Rectal smooth muscle tissue (tissue), 1 donor: ENCODE results near the gene TPSAB1.
"Not testable (repeated sequence)": the region's sequence is repeated elsewhere in the genome, so short reads cannot be mapped to it uniquely, and the experiment has no call there.

ENCODE experiments used
- H3K27ac ChIP-seq: one replicate; pipeline ENCODE4 v1.7.0; 2013; ENCODE audit warnings: low read depth, low read length, inconsistent platforms
- H3K27me3 ChIP-seq: one replicate; pipeline ENCODE4 v1.7.0; 2013; ENCODE audit warnings: low read length; ENCODE audit not compliant: control insufficient read depth, insufficient read depth
- H3K36me3 ChIP-seq: one replicate; pipeline ENCODE4 v1.7.0; 2013; ENCODE audit warnings: low read length; ENCODE audit not compliant: control insufficient read depth, insufficient read depth
- H3K4me1 ChIP-seq: one replicate; pipeline ENCODE4 v1.7.0; 2013; ENCODE audit warnings: low read length; ENCODE audit not compliant: control insufficient read depth, insufficient read depth
- H3K4me3 ChIP-seq: one replicate; pipeline ENCODE4 v1.7.0; 2013; ENCODE audit warnings: low read length
- H3K9ac ChIP-seq: one replicate; pipeline ENCODE4 v1.7.0; 2013; ENCODE audit warnings: low read length

TPSAB1 gene

DNA sequence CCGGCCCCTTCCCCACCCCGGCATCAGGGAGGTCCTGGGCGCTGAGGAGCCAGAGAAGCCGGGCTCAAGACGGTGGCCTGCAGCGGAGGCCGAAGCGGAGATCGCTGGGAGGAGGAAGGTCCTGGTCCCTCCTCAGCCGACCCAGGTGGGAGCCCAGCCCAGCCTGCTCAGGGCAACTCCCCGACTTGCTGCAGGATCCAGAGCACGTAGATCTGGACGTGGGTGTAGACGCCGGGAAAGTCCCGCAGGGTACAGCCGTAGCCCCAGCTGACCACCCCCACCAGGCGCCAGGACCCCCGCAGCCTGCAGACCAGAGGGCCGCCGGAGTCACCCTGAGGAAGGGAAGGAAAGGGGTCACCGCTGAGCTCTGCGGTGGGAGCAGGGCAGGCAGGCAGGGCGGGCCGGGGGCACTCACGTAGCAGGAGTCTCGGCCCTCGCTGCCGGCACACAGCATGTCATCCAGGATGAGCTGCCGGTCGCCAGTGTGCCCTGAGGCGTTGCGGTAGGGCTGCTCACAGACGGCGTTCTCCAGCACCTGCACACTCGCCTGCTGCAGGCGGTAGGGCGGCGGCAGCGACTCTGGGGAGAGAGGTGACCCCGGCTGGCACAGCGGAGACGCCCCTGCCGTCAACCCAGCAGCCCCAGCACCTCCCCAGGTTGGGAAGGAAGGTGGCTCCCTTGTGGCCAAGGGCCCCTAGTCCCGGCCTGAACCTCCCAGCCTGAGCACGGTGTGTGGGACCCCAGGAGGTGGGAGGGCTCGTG lies 20.8 kb downstream of the TPSAB1 start:
- Histone ChIP-seq H3K9ac (no peak overlapping the region), H3K4me3 (no peak overlapping the region), H3K36me3 (no peaks in the 10 kb centered on the region), H3K4me1 (no peaks in the 10 kb centered on the region), H3K27ac (no peak overlapping the region), H3K27me3 (peaks cover 11% of the 10 kb centered on the region)

DNA sequence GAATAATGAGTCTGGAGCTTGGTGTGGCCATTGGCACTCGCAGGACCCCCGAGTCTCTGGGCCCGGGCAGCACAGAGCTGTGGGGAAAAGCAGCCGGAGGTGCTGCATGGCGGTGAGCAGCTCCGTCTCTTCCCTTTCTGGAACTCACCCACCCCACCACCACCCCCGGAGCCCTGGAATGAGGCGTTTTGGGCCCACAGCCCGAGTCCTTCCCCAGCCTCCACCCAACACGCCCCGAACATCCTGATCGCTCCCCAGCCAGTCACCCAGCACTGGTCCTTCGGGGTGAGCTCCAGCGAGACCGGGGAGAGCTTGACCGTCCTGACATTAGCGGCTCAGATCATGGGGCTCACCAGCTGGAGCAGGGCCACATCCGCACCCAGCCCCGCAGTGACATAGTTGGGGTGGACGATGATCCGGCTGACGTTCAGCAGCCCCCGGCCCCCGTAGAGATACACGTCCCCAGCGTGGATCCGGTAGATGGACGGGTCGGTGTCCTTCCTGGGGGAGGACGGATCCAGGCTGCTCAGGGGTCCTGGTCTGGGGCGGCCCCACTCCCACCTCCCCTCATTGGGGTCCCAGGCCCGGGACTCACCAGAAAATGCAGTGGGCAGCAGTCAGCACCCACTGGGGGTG lies 21.8 kb downstream of the TPSAB1 start:
- H3K36me3 ChIP-seq, result no peaks in the 10 kb centered on the region
- H3K9ac ChIP-seq, result no peak overlapping the region
- H3K27ac ChIP-seq, result no peak overlapping the region
- H3K27me3 ChIP-seq, result peaks cover 11% of the 10 kb centered on the region
- H3K4me3 ChIP-seq, result no peak overlapping the region
- no peaks in the 10 kb centered on the region for H3K4me1 ChIP-seq

DNA sequence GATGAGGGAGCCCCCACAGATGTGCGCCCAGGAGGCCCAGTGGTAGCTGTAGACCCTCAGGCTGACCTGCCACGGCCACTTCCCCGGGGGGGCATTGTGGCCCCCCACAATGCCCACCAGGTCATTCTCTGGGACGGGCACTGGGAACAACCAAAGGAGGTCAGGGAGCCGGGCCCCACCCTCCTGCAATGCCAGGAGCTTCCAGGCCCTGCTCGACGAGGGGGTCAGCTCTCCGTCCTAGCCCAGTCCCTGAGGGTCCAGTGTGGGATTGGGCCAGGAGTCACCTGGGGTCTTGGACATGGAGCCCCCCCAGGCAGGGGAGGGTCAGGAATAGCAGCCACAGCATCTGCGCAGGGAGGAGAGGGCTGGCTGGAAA lies 22.3 kb downstream of the TPSAB1 start:
- Histone ChIP-seq H3K4me1 (no peaks in the 10 kb centered on the region), H3K4me3 (no peak overlapping the region), H3K36me3 (no peaks in the 10 kb centered on the region), H3K9ac (no peak overlapping the region), H3K27me3 (peaks cover 11% of the 10 kb centered on the region), H3K27ac (no peak overlapping the region)

DNA sequence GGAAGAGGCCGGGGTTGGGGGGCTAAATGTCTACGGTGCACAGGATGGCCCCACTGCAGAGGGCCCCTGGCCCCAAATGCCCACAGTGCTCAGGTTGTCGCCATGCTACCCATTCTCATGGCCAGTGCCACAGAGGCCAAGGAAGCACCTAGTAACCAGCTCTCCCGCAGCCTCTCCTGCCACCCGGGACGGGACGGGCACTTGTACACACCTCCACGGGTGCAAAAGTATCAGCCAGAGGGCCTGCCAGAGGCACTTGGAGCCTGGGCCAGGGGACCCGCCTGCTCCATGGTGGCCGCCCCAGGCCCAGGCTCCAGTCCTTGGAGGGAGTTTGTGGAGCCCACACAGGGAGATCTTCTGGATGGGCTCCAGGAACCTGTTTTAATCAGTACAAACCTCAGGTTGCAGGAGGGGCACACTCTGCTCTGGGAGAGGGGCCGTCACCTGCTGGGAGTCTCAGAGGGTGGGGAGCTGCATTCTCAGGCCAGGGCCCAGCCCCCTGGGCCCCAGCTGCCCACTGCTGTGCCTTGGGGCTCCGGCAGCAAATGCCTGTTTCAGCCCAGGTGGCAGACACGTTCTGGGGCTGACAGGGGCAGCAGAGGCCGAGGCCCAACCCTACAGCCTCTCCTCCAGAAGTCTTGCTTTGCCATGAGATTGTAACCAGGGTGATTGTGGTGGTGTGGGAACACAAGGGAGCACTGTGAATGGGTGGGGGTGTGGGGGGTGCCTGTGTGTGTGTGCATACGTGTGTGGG lies 23.3 kb downstream of the TPSAB1 start:
- no peaks in the 10 kb centered on the region for H3K36me3 ChIP-seq
- no peaks in the 10 kb centered on the region for H3K4me1 ChIP-seq
- no peak overlapping the region for H3K4me3 ChIP-seq
- H3K9ac ChIP-seq, result no peak overlapping the region
- H3K27me3 ChIP-seq, result peaks cover 11% of the 10 kb centered on the region
- H3K27ac ChIP-seq, result no peak overlapping the region

DNA sequence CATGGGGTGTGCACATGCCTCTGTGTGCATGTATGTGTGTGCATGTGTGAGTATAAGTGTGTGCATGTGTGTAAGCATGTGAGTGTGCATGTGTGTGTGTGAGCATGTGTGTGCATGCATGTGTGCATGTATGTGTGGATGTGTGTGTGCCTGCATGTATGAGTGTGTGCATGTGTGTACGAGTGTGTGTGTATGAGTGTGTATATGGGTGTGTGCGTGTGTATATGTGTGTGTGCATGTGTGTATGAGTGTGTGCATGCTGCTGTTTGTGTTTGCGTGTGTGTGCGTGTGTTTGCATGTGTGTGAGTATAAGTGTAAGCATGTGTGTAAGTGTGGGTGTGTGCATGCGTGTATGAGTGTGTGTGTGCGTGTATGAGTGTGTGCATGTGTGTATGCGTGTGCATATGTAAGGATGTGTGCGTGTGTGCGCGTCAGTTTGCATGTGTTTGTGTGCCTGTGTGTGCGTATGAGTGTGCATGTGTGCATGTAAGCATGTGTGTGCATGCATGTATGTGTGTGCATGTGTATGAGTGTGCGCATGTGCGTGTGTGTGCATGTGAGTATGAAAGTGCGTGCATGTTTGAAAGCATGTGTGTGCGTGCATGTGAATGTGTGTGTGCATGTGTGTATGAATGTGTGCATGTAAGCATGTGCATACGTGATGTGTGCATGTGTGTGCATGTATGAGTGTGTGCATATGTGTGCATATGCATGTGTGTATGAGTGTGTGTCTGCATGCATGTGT lies 24.0 kb downstream of the TPSAB1 start:
- Histone ChIP-seq H3K4me3 (no peak overlapping the region), H3K27me3 (peaks cover 8% of the 10 kb centered on the region), H3K27ac (no peak overlapping the region)

DNA sequence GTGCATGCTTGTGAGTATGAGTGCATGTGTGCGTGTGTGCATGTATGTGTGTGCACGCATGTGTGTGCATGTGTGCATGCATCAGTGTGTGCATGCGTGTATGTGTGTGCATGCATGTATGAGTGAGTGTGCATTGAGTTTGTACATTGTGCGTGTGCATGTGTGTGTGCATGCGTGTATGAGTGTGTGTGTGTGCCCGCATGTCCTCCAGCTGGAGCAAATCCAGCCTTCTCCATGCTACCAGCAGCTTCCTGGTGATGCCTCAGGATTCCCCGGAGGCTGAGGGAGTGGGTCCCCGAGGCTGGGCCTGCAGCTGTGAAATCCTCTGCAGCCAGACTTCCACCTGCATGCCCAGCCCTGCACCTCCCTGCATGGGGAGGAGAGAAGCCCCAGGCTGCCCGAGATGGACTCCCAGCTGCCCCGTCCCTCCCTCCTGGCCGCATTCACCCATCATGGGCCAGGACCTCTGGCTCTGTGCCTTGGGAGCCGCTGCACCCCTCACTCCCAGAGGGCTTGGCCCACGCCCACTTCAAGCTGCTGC lies 24.7 kb downstream of the TPSAB1 start:
- Histone ChIP-seq H3K27me3 (peaks cover 8% of the 10 kb centered on the region), H3K4me3 (no peak overlapping the region), H3K4me1 (no peaks in the 10 kb centered on the region), H3K27ac (no peak overlapping the region), H3K36me3 (no peaks in the 10 kb centered on the region), H3K9ac (no peak overlapping the region)

More for the DNA sequence above, 24.0 kb downstream of the TPSAB1 start:
- no peak overlapping the region for H3K9ac ChIP-seq
- H3K4me1 ChIP-seq, result no peaks in the 10 kb centered on the region
- H3K36me3 ChIP-seq, result no peaks in the 10 kb centered on the region

DNA sequence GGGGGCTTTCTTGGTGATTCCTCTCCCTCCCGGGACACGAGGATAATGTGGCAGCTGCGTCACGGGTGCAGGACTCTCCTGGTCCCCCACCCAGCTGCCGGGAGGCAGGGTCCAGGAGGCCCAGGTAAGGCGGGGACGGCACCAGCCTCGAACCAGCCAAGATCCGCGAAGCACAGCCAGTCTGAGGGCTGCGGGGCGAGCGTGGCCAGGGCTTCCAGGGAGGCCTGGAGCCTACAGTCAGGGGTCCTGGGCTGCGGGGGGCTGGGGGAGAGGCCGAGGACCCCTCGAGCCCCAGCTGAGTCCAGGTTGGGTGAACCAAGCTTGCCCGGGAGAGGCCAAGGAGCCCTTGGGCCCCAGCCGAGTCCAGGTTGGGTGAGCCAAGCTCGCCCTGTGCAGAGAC lies 25.3 kb downstream of the TPSAB1 start:
- Histone ChIP-seq H3K27ac (no peak overlapping the region), H3K27me3 (peaks cover 8% of the 10 kb centered on the region), H3K4me1 (no peaks in the 10 kb centered on the region), H3K36me3 (no peaks in the 10 kb centered on the region), H3K9ac (no peak overlapping the region), H3K4me3 (no peak overlapping the region)

DNA sequence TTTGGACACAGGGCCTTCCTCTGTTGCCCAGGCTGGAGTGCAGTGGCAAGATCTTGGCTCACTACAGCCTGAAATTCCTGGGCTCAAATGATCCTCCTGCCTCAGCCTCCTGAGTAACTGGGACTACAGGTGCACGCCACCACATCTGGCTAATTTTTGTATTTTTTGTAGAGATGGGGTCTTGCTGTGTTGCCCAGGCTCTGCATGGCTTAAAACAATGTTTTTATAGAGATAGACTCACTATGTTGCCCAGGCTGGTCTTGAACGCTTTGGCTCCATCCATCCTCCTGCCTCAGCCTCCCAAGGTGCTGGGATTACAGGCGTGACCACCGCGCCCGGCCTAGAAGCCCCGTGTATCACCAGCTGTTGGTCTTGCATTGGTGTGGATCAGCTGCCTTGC lies 28.9 kb downstream of the TPSAB1 start:
- not testable (repeated sequence) for H3K4me1 ChIP-seq, H3K4me3 ChIP-seq

DNA sequence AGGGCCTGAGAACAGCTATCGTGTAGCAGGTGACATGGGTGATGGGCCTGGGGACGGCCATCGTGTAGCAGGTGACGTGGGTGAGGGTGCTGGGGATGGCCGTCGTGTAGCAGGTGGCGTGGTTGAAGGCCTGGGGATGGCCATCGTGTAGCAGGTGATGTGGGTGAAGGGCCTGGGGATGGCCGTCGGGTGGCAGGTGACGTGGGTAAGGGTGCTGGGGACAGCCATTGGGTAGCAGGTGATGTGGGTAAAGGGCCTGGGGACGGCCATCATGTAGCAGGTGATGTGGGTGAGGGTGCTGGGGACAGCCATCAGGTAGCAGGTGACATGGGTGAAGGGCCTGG lies 30.8 kb downstream of the TPSAB1 start:
- Histone ChIP-seq H3K4me3 (no peak overlapping the region), H3K4me1 (peaks cover 4% of the 10 kb centered on the region), H3K36me3 (no peaks in the 10 kb centered on the region), H3K9ac (no peak overlapping the region), H3K27me3 (no peaks in the 10 kb centered on the region), H3K27ac (no peak overlapping the region)

More for the DNA sequence above, 28.9 kb downstream of the TPSAB1 start:
- not testable (repeated sequence) for H3K27me3 ChIP-seq, H3K36me3 ChIP-seq, H3K9ac ChIP-seq, H3K27ac ChIP-seq

DNA sequence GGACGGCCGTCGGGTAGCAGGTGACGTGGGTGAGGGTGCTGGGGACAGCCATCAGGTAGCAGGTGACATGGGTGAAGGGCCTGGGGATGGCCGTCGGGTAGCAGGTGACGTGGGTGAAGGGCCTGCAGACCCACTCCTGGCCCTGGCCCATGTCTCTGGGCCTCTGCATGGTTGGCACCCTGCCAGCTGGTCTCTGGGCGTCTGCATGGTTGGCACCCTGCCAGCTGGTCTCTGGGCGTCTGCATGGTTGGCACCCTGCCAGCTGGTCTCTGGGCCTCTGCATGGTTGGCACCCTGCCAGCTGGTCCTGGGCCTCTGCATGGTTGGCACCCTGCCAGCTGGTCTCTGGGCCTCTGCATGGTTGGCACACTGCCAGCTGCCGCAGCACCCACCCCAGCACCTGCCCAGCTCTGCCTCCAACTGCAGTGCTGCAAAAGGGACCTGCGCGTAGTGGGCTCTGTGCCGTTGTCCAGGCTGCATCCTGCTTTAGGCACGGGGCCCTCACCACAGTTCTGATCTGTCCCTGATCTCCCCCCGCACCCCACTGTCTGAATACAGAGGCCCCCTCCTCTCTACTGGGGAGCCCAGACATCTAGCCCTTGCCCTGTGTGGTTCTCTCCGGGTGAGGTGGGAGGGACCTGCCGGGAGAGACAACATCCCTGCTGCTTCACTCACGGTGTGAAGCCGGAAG lies 31.4 kb downstream of the TPSAB1 start:
- not testable (repeated sequence) for H3K27me3 ChIP-seq, H3K9ac ChIP-seq, H3K27ac ChIP-seq, H3K4me1 ChIP-seq, H3K36me3 ChIP-seq, H3K4me3 ChIP-seq

DNA sequence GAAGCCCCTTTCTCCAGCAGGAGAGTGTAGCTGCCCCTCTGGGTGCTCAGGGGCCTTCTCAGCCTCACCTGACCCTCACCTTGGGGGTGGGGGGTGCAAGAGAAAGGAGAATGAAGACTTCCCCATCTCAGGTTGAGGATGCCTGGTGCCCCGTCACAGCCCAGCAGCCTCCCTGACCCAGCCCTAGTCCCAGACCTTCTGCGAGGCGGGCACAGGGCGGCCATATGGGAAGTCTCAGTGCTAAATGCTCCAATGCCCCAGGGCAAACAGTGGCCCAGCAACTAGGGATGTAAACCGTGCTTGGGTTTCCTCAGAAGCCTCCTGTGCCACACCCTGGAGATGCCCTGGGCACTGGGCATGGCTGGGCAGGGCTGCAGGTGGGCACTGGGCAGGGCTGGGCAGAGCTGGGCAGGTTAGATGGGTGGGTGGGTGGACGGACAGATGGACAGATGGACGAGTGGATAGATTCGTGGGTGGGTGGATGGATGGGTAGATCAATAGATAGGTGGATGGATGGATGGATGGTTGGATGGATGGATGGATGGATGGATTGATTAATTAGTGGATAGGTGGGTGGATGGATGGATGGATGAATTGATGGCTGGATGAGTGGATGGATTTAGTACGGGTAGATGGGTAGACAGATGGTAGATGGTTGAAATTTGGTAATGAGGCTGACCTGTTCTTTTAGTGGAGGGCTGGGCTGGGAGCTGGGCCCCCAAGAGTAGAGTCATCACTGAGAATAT lies 32.1 kb downstream of the TPSAB1 start:
- Histone ChIP-seq H3K4me3 (no peak overlapping the region), H3K36me3 (no peaks in the 10 kb centered on the region), H3K27ac (no peak overlapping the region), H3K27me3 (no peaks in the 10 kb centered on the region), H3K9ac (no peak overlapping the region), H3K4me1 (peaks cover 4% of the 10 kb centered on the region)
